ENCODE data around the gene RNF135.
A peak's percentile ranks its signal among the peaks of the same experiment; 100 is the strongest.
"Not testable (repeated sequence)": the region's sequence is repeated elsewhere in the genome, so short reads cannot be mapped to it uniquely, and the experiment has no call there.

The RNF135 gene

GRCh38 chr17:30957741-30958140, 13.1 kb upstream of the RNF135 start:
- no peaks in the 10 kb centered on the region for H3K9me3 ChIP-seq (ENCODE audit: control insufficient read depth, low read length)
- no peak overlapping the region for H3K9ac ChIP-seq (ENCODE audit: low read length)
- no peaks in the 10 kb centered on the region for H3K36me3 ChIP-seq (ENCODE audit: control insufficient read depth, insufficient read depth, low read length, severe bottlenecking)
- no peak for DNase-seq (ENCODE audit: low read depth)
- H3K4me3 ChIP-seq (ENCODE audit: low read length), result no peak overlapping the region
- no peaks in the 10 kb centered on the region for H3K27me3 ChIP-seq (replicated peaks; ENCODE audit: control insufficient read depth, insufficient read depth, low read length)
- H3K4me1 ChIP-seq (ENCODE audit: control insufficient read depth, insufficient read depth, low read length), result peaks cover 11% of the 10 kb centered on the region

- Histone ChIP-seq H3K9me3 (ENCODE audit: control insufficient read depth, low read length) (no peaks in the 10 kb centered on the region), H3K9ac (ENCODE audit: low read length) (no peak overlapping the region), H3K4me1 (ENCODE audit: control insufficient read depth, insufficient read depth, low read length) (peaks cover 11% of the 10 kb centered on the region), H3K4me3 (ENCODE audit: low read length) (no peak overlapping the region), H3K36me3 (ENCODE audit: control insufficient read depth, insufficient read depth, low read length, severe bottlenecking) (no peaks in the 10 kb centered on the region), H3K27me3 (replicated peaks; ENCODE audit: control insufficient read depth, insufficient read depth, low read length) (no peaks in the 10 kb centered on the region)
- peak; percentile 15 for DNase-seq (ENCODE audit: low read depth)
Measured at GRCh38 chr17:30958187-30958586, 12.7 kb upstream of the RNF135 start.

- Histone ChIP-seq H3K36me3 (ENCODE audit: control insufficient read depth, insufficient read depth, low read length, severe bottlenecking) (no peaks in the 10 kb centered on the region), H3K27me3 (replicated peaks; ENCODE audit: control insufficient read depth, insufficient read depth, low read length) (no peaks in the 10 kb centered on the region), H3K4me3 (ENCODE audit: low read length) (no peak overlapping the region), H3K9me3 (ENCODE audit: control insufficient read depth, low read length) (no peaks in the 10 kb centered on the region), H3K9ac (ENCODE audit: low read length) (no peak overlapping the region), H3K4me1 (ENCODE audit: control insufficient read depth, insufficient read depth, low read length) (peaks cover 10% of the 10 kb centered on the region)
- peak; percentile 16 for DNase-seq (ENCODE audit: low read depth)
Measured at GRCh38 chr17:30961209-30962188, 9.3 kb upstream of the RNF135 start.

GRCh38 chr17:30964312-30964711, 6.5 kb upstream of the RNF135 start:
- H3K27me3 ChIP-seq (replicated peaks; ENCODE audit: control insufficient read depth, insufficient read depth, low read length); H3K36me3 ChIP-seq (ENCODE audit: control insufficient read depth, insufficient read depth, low read length, severe bottlenecking); H3K9me3 ChIP-seq (ENCODE audit: control insufficient read depth, low read length); H3K9ac ChIP-seq (ENCODE audit: low read length); H3K4me1 ChIP-seq (ENCODE audit: control insufficient read depth, insufficient read depth, low read length); H3K4me3 ChIP-seq (ENCODE audit: low read length); DNase-seq (ENCODE audit: low read depth): not testable (repeated sequence)

GRCh38 chr17:30964876-30965275, 6.0 kb upstream of the RNF135 start:
- DNase-seq (ENCODE audit: low read depth), result peak; percentile 27
- no peaks in the 10 kb centered on the region for H3K36me3 ChIP-seq (ENCODE audit: control insufficient read depth, insufficient read depth, low read length, severe bottlenecking)
- no peaks in the 10 kb centered on the region for H3K9me3 ChIP-seq (ENCODE audit: control insufficient read depth, low read length)
- no peak overlapping the region for H3K9ac ChIP-seq (ENCODE audit: low read length)
- H3K4me1 ChIP-seq (ENCODE audit: control insufficient read depth, insufficient read depth, low read length), result peaks cover 8% of the 10 kb centered on the region
- H3K27me3 ChIP-seq (replicated peaks; ENCODE audit: control insufficient read depth, insufficient read depth, low read length), result no peaks in the 10 kb centered on the region
- no peak overlapping the region for H3K4me3 ChIP-seq (ENCODE audit: low read length)

- Histone ChIP-seq H3K4me1 (ENCODE audit: control insufficient read depth, insufficient read depth, low read length) (peaks cover 14% of the 10 kb centered on the region), H3K9me3 (ENCODE audit: control insufficient read depth, low read length) (no peaks in the 10 kb centered on the region), H3K9ac (ENCODE audit: low read length) (no peak overlapping the region), H3K36me3 (ENCODE audit: control insufficient read depth, insufficient read depth, low read length, severe bottlenecking) (no peaks in the 10 kb centered on the region), H3K27me3 (replicated peaks; ENCODE audit: control insufficient read depth, insufficient read depth, low read length) (no peaks in the 10 kb centered on the region), H3K4me3 (ENCODE audit: low read length) (no peak overlapping the region)
- no peak for DNase-seq (ENCODE audit: low read depth)
Measured at GRCh38 chr17:30965686-30966085, 5.2 kb upstream of the RNF135 start.

GRCh38 chr17:30967911-30968310, 2.9 kb upstream of the RNF135 start:
- not testable (repeated sequence) for H3K27me3 ChIP-seq (replicated peaks; ENCODE audit: control insufficient read depth, insufficient read depth, low read length); H3K9ac ChIP-seq (ENCODE audit: low read length); DNase-seq (ENCODE audit: low read depth); H3K9me3 ChIP-seq (ENCODE audit: control insufficient read depth, low read length); H3K36me3 ChIP-seq (ENCODE audit: control insufficient read depth, insufficient read depth, low read length, severe bottlenecking); H3K4me3 ChIP-seq (ENCODE audit: low read length)
- H3K4me1 ChIP-seq (ENCODE audit: control insufficient read depth, insufficient read depth, low read length), result peaks cover 17% of the 10 kb centered on the region

GRCh38 chr17:30969989-30970830, 629 bp upstream of the RNF135 start:
- Histone ChIP-seq H3K9me3 (ENCODE audit: control insufficient read depth, low read length) (no peaks in the 10 kb centered on the region), H3K4me1 (ENCODE audit: control insufficient read depth, insufficient read depth, low read length) (peaks cover 22% of the 10 kb centered on the region), H3K27me3 (replicated peaks; ENCODE audit: control insufficient read depth, insufficient read depth, low read length) (no peaks in the 10 kb centered on the region), H3K36me3 (ENCODE audit: control insufficient read depth, insufficient read depth, low read length, severe bottlenecking) (no peaks in the 10 kb centered on the region), H3K4me3 (ENCODE audit: low read length) (peak overlapping the region; percentile 81), H3K9ac (ENCODE audit: low read length) (peak overlapping the region; percentile 87)
- DNase-seq (ENCODE audit: low read depth), result no peak

- H3K4me1 ChIP-seq (ENCODE audit: control insufficient read depth, insufficient read depth, low read length), result peaks cover 17% of the 10 kb centered on the region
- no peak overlapping the region for H3K4me3 ChIP-seq (ENCODE audit: low read length)
- H3K36me3 ChIP-seq (ENCODE audit: control insufficient read depth, insufficient read depth, low read length, severe bottlenecking), result peaks cover 6% of the 10 kb centered on the region
- no peaks in the 10 kb centered on the region for H3K9me3 ChIP-seq (ENCODE audit: control insufficient read depth, low read length)
- no peak overlapping the region for H3K9ac ChIP-seq (ENCODE audit: low read length)
- no peaks in the 10 kb centered on the region for H3K27me3 ChIP-seq (replicated peaks; ENCODE audit: control insufficient read depth, insufficient read depth, low read length)
- DNase-seq (ENCODE audit: low read depth), result no peak
Measured at GRCh38 chr17:30975042-30975820, 4.4 kb downstream of the RNF135 start.

GRCh38 chr17:30979919-30980318, 9.1 kb downstream of the RNF135 start:
- not testable (repeated sequence) for H3K27me3 ChIP-seq (replicated peaks; ENCODE audit: control insufficient read depth, insufficient read depth, low read length); DNase-seq (ENCODE audit: low read depth); H3K4me1 ChIP-seq (ENCODE audit: control insufficient read depth, insufficient read depth, low read length); H3K9me3 ChIP-seq (ENCODE audit: control insufficient read depth, low read length); H3K9ac ChIP-seq (ENCODE audit: low read length); H3K4me3 ChIP-seq (ENCODE audit: low read length)
- peaks cover 10% of the 10 kb centered on the region for H3K36me3 ChIP-seq (ENCODE audit: control insufficient read depth, insufficient read depth, low read length, severe bottlenecking)

All from adipocyte (in vitro differentiated cells).